Epithelial cell of proximal tubule (primary cell): ENCODE results near the gene DAB2IP. TPM values are rescaled to one million over a fixed set of nuclear protein-coding genes. Genes with fewer than 3 reads are reported as not detected.

Experiments
- DNase-seq: peaks from one replicate; pipeline ENCODE4 v3.0.0-alpha.2; 2011; ENCODE audit warnings: low read depth
- H3K4me3 ChIP-seq: 2 replicates; pipeline ENCODE4 v1.5.1; 2011; ENCODE audit warnings: low read depth, mild to moderate bottlenecking, low read length
- total RNA-seq: library from RNA; depleted of rRNA; stranded (reverse); fragments of >200 nt; gene quantifications from 2 replicates; pipeline ENCODE4 v1.2.3, GENCODE V29; 2015
- TF ChIP-seq, protein P1 (sequence below): conservative IDR thresholded peaks from 2 replicates; pipeline ENCODE4 v1.5.1; 2012; ENCODE audit warnings: low read depth, mild to moderate bottlenecking, low read length

DAB2IP gene
- total RNA-seq, 1 donor from 2014 or later, result 23.8 TPM

DNA sequence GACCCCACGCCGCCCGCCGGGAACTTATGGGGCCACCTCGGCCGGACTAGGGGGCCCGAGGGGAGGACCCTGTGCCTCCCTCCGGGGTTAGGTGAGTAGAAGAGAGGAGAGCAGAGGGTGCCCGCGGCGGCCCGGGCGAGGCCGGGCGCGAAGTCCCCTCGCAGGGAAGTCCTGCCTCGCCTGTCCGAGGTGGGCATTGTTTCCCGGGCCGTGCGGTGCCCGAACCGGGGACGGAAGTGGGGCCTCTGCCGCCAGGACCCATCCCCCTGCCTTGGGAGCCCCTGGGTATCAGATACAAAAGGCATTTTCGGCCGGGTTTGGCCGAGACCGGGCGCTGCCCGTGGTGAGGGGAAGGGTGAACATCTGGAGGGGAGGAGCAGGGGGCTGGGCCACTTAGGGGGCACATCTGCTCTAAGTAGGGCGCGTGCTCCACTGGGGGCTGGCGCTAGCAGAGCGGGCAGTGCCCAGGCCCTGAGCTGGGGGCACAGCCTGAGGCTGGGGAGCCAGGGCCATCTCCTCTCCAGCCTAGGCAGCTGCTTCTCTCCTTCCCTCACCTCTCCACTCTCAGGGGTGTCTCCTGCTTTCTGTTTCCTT lies 48.2 kb downstream of the DAB2IP start:
- TF ChIP-seq, protein P1, sequence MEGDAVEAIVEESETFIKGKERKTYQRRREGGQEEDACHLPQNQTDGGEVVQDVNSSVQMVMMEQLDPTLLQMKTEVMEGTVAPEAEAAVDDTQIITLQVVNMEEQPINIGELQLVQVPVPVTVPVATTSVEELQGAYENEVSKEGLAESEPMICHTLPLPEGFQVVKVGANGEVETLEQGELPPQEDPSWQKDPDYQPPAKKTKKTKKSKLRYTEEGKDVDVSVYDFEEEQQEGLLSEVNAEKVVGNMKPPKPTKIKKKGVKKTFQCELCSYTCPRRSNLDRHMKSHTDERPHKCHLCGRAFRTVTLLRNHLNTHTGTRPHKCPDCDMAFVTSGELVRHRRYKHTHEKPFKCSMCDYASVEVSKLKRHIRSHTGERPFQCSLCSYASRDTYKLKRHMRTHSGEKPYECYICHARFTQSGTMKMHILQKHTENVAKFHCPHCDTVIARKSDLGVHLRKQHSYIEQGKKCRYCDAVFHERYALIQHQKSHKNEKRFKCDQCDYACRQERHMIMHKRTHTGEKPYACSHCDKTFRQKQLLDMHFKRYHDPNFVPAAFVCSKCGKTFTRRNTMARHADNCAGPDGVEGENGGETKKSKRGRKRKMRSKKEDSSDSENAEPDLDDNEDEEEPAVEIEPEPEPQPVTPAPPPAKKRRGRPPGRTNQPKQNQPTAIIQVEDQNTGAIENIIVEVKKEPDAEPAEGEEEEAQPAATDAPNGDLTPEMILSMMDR, result no peak
- DNase-seq, result no peak
- H3K4me3 ChIP-seq, result peak overlapping the region; percentile 67

DNA sequence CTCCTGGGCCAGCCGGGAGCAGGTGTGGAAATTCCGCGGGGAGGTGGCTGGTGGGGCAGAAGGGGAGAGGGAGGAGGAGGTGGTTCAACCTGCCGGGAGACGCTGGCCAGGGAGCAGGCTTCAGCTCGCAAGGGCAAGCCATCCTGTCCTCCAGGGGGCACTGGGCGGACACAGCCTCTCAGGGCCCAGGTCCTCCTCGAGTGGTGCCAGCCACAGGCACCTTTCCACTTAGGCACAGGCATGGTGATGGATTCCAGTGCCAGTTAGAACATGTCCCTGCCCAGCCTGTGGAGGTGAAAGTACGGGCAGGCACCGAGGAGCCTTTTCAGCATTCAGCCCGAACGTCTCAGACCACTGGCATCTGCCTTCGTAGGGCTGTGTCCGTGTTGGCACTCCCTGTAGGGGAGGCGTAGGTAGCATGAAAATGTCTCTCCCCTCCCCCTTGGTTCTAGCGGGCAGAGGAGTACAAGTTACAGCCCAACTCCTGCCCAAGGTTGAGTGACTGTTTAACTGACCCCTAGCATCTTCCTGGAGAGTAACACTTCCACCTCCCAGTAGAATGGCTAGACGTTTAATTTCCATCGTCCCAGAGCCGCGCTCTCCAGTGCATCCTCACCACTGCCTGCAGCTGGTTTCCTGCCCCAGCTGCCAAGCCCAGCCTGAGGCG lies 48.9 kb downstream of the DAB2IP start:
- peak overlapping the region; percentile 67 for H3K4me3 ChIP-seq
- TF ChIP-seq, protein P1, result peak; percentile 62
- DNase-seq, result no peak

DNA sequence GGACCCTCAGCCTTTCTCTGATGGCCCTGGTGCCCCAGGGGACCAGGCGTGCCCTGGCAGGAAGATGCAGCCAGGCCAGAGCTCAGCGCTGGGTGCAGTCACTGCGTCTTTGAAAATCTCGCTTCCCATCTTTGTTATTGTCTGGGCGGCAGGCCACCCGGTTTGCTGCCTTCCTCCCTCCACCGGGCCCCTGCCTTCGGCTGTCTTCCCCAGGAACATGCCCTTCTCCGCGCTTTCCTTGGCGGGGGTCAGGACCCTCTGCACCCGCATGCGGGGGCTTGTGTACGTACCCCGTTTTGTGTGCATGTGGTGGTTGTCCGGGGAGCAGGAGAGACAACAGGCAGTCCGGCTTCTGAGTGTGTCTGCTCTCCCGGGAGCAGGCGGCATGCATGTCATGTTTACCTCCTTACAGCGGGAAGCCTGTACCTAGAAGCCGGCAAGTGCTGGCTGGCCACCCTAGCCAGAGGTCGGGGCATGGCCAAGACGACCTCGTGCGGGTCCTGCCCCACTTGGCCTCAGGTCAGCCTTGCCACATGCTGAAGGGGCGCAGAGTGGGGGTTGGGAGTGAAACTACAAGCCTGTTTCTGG lies 49.5 kb downstream of the DAB2IP start:
- TF ChIP-seq, protein P1, result no peak
- H3K4me3 ChIP-seq, result peak overlapping the region; percentile 67
- no peak for DNase-seq

DNA sequence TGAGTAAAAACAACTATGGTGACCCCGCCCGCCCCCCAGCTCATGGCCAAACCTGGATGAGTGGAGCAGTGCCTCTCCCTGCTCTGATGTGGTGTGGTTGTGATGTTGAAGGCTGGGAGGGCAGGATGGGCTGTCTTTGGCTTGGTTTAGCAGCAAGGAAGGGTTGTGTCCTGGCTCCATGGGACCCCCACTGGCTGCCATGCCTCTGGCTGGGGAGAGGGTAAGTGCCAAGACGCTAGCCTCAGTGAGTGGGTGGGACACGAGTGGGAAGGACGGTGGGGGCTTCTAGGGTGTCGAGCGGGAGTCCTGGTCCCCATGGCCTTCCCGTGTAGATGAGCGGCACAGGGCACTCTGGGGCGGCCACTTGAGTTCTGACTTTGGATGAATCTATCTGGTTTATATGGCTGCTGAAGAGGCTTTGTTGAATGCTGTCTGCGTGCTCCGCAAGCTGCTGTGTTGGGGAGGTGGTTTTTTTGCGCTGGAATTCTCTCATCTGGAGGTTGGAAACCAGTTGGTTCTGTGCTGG lies 50.4 kb downstream of the DAB2IP start:
- no peak for DNase-seq
- TF ChIP-seq, protein P1, result no peak
- no peak overlapping the region for H3K4me3 ChIP-seq

DNA sequence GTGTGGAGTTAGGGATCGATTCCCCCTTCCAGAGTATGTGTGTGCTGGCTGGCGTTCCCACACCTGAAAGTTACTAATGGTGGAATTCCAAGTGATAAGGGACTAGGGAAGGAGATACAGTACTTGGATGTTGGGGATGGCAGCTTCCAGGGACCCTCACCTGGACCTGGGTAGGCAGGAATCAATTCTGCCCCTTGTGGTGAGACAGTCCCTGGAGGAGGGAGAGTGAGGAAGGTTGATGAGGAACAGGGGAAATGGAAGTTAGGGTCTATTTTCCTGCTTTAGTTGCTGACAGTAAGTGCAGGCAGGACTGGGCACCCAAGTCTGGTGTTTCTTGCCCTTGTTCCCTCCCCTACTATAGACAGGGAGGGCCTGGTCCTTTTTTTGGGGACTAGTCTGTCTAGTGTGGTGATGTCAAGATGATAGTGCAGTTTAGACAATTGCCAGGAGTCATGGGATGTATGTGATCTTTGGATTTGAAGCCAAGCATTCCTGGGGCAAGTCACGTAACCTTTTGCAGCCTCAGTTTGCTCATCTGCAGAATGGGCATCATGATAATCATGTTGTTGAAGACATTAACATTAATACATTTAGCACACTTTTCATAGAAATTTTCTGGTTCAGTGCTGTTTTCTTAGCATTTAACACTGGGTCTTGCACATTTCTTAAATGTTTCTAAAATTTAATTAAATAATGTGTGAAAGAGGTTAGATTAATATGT lies 51.7 kb downstream of the DAB2IP start:
- no peak overlapping the region for H3K4me3 ChIP-seq
- no peak for DNase-seq
- TF ChIP-seq, protein P1, result peak; percentile 34

DNA sequence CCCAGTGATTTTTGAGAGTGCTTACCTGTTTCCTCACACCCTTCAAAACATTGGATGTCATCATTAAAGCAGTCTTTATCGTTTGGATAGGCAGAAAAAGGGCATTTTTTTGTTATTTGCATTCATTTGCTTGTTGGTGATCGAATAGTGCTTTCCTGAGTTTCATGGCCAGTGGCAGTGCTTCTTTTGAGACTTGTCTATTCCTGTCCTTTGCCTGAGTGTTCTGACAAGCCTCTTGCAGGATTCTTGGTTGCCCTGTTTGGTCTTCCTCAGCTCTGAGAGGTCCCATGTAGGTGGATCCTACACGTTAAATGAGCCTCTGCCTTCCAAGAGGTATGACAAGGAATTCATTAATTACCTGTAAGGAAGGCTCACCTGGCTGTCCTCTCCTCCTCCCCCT lies 52.8 kb downstream of the DAB2IP start:
- no peak overlapping the region for H3K4me3 ChIP-seq
- DNase-seq, result no peak
- TF ChIP-seq, protein P1, result no peak
